ENCODE data around the gene MEIS3.

Gene MEIS3

GRCh38 chr19:47405197-47405550 lies 14.2 kb downstream of the MEIS3 start:
- no peak overlapping the region for H3K27ac ChIP-seq (ENCODE audit: extremely low read depth, low read depth, low read length)
- H3K9me3 ChIP-seq (ENCODE audit: control insufficient read depth, insufficient read depth, low read depth, low read length) = no peaks in the 10 kb centered on the region
- no peak for TF ChIP-seq KLF9 (tag by site-specific recombination; IDR thresholded peaks at IDR 0.05; ENCODE audit: low read depth)
- TF ChIP-seq ZFP3 (tag by site-specific recombination; IDR thresholded peaks at IDR 0.05; ENCODE audit: low read depth) = peak; percentile 76
- H3K36me3 ChIP-seq (ENCODE audit: control insufficient read depth in 2 of 2, insufficient read depth in 1 of 2, low read length in 2 of 2) = peaks cover 0 to 8% of the 10 kb centered on the region in 2 experiments; a peak in 2 of 3 replicates
- no peak overlapping the region for H3K4me3 ChIP-seq (ENCODE audit: low read depth, low read length)
- H3K4me1 ChIP-seq (ENCODE audit: control insufficient read depth, insufficient read depth, low read length) = no peaks in the 10 kb centered on the region
- ChIA-PET CTCF (interaction anchor here (1.8 kb wide), 1 partner anchor 14 kb away, joined by 8 read pairs; no protein-coding TSS in a partner anchor), POLR2A (interaction anchor here (0.6 to 1.0 kb wide), 3 partner anchors 14 to 104 kb away, joined by 3 to 4 read pairs (median 3); no protein-coding TSS in a partner anchor)

GRCh38 chr19:47404334-47405196 lies 14.8 kb downstream of the MEIS3 start:
- Histone ChIP-seq H3K27ac (ENCODE audit: extremely low read depth, low read depth, low read length) (no peak overlapping the region), H3K36me3 (ENCODE audit: control insufficient read depth in 2 of 2, insufficient read depth in 1 of 2, low read length in 2 of 2) (peaks cover 0 to 8% of the 10 kb centered on the region in 2 experiments; a peak in 2 of 3 replicates), H3K4me1 (ENCODE audit: control insufficient read depth, insufficient read depth, low read length) (no peaks in the 10 kb centered on the region), H3K4me3 (ENCODE audit: low read depth, low read length) (no peak overlapping the region), H3K9me3 (ENCODE audit: control insufficient read depth, insufficient read depth, low read depth, low read length) (no peaks in the 10 kb centered on the region)
- POLR2A ChIA-PET = interaction anchor here (0.6 to 1.0 kb wide), 2 partner anchors 13 to 73 kb away, joined by 3 to 4 read pairs; no protein-coding TSS in a partner anchor
- TF ChIP-seq ZNF830 (tag by site-specific recombination; IDR thresholded peaks at IDR 0.05; ENCODE audit: low read depth) = no peak
- peak; percentile 87 for TF ChIP-seq ZNF623 (tag by site-specific recombination; IDR thresholded peaks at IDR 0.05)
- TF ChIP-seq OSR2 (tag by site-specific recombination; IDR thresholded peaks at IDR 0.05) = no peak
- no peak for TF ChIP-seq ZNF626 (tag by site-specific recombination; IDR thresholded peaks at IDR 0.05)
- no peak for TF ChIP-seq ZNF76 (tag by site-specific recombination; IDR thresholded peaks at IDR 0.05; ENCODE audit: borderline replicate concordance, low read depth)
- no peak for TF ChIP-seq ZNF707 (tag by site-specific recombination; IDR thresholded peaks at IDR 0.05)
- no peak for TF ChIP-seq ZBTB44 (tag by site-specific recombination; IDR thresholded peaks at IDR 0.05)
- 0 out of 2 replicates have a peak, but pooled peaks have one; percentile 23 for TF ChIP-seq PRDM10 (tag by site-specific recombination; IDR thresholded peaks at IDR 0.05)
- TF ChIP-seq GFI1B (tag by site-specific recombination; IDR thresholded peaks at IDR 0.05) = no peak
- TF ChIP-seq ZNF16 (tag by site-specific recombination; IDR thresholded peaks at IDR 0.05; ENCODE audit: low read depth) = peak; percentile 58; the same call in 1 of the 2 replicates
- no peak for TF ChIP-seq ZNF366 (tag by site-specific recombination; conservative IDR thresholded peaks at IDR 0.05)
- CTCF ChIA-PET = interaction anchor here (0.7 to 1.8 kb wide), 2 partner anchors 13 to 460 kb away, joined by 3 to 8 read pairs; no protein-coding TSS in a partner anchor

GRCh38 chr19:47402504-47402903 lies 16.8 kb downstream of the MEIS3 start:
- H3K36me3 ChIP-seq (ENCODE audit: control insufficient read depth in 2 of 2, insufficient read depth in 1 of 2, low read length in 2 of 2) = peaks cover 0 to 8% of the 10 kb centered on the region in 2 experiments; a peak in 1 of 3 replicates
- H3K4me3 ChIP-seq (ENCODE audit: low read depth, low read length) = no peak overlapping the region
- ChIA-PET CTCF (interaction anchor here (0.6 to 4.5 kb wide), 4 partner anchors 11 to 97 kb away, joined by 3 to 35 read pairs (median 4); partner anchors contain the start of gene DHX34), POLR2A (interaction anchor here (0.6 kb wide), 1 partner anchor 54 kb away, joined by 4 read pairs; the partner anchor contains the start of gene DHX34)
- TF ChIP-seq ZNF292 (tag by site-specific recombination; IDR thresholded peaks at IDR 0.05; ENCODE audit: borderline replicate concordance, low read depth) = no peak
- no peak for TF ChIP-seq ZNF426 (tag by site-specific recombination; IDR thresholded peaks at IDR 0.05)
- no peak for TF ChIP-seq ZNF521 (tag by site-specific recombination; IDR thresholded peaks at IDR 0.05)
- no peak overlapping the region for H3K27ac ChIP-seq (ENCODE audit: extremely low read depth, low read depth, low read length)
- no peaks in the 10 kb centered on the region for H3K9me3 ChIP-seq (ENCODE audit: control insufficient read depth, insufficient read depth, low read depth, low read length)
- H3K4me1 ChIP-seq (ENCODE audit: control insufficient read depth, insufficient read depth, low read length) = no peaks in the 10 kb centered on the region

All from HEK293 (cell line).